ENCODE results near the gene CKLF. TPM values are rescaled to one million over a fixed set of nuclear protein-coding genes. Genes with fewer than 3 reads are reported as not detected.

Gene CKLF
- total RNA-seq, 1 donor, result 73.4 TPM

GRCh38 chr16:66600477-66600876 lies 48.1 kb downstream of the CKLF start:
- H3K4me3 ChIP-seq (ENCODE audit: low read depth, low read length), result no peak overlapping the region
- no peak for TF ChIP-seq CTCF (IDR thresholded peaks at IDR 0.05; ENCODE audit: insufficient read depth, low read length)
- DNase-seq (ENCODE audit: low read depth), result no peak

GRCh38 chr16:66601471-66601870 lies 49.1 kb downstream of the CKLF start:
- no peak for DNase-seq (ENCODE audit: low read depth)
- TF ChIP-seq CTCF (IDR thresholded peaks at IDR 0.05; ENCODE audit: insufficient read depth, low read length), result no peak
- no peak overlapping the region for H3K4me3 ChIP-seq (ENCODE audit: low read depth, low read length)

- H3K4me3 ChIP-seq (ENCODE audit: low read depth, low read length), result peak overlapping the region; percentile 73
- DNase-seq (ENCODE audit: low read depth), result peak; percentile 63
- TF ChIP-seq CTCF (IDR thresholded peaks at IDR 0.05; ENCODE audit: insufficient read depth, low read length), result no peak
Measured at GRCh38 chr16:66603537-66604375, 51.4 kb downstream of the CKLF start.

- peak within 1 kb of the TSS; percentile 73 for H3K4me3 ChIP-seq (ENCODE audit: low read depth, low read length)
- TF ChIP-seq CTCF (IDR thresholded peaks at IDR 0.05; ENCODE audit: insufficient read depth, low read length), result peak; percentile 73
- DNase-seq (ENCODE audit: low read depth), result peak; percentile 54
Measured at GRCh38 chr16:66604376-66605176, 52.2 kb downstream of the CKLF start, which contains the start of gene CMTM3. CMTM3 (plus strand) TSS chr16:66604704; CDS start chr16:66604806, 102 bp downstream.

GRCh38 chr16:66605177-66605978 lies 53.0 kb downstream of the CKLF start:
- H3K4me3 ChIP-seq (ENCODE audit: low read depth, low read length), result peak overlapping the region; percentile 73
- no peak for TF ChIP-seq CTCF (IDR thresholded peaks at IDR 0.05; ENCODE audit: insufficient read depth, low read length)
- DNase-seq (ENCODE audit: low read depth), result peak; percentile 12
